Activated CD4-positive, alpha-beta T cell treated with anti-CD3 and anti-CD28 coated beads, Interleukin-2, Interleukin-4, amounts not matched to agents 100 ng/mL and 50 ng/mL, durations not matched to agents 16 hours and 8 hours (primary cell): ENCODE data around the gene CHCHD6.

Source experiments
- DNase-seq: peaks from one replicate; pipeline ENCODE4 v3.0.0-alpha.2; 2020; ENCODE audit warnings: low spot score

The CHCHD6 gene

DNA sequence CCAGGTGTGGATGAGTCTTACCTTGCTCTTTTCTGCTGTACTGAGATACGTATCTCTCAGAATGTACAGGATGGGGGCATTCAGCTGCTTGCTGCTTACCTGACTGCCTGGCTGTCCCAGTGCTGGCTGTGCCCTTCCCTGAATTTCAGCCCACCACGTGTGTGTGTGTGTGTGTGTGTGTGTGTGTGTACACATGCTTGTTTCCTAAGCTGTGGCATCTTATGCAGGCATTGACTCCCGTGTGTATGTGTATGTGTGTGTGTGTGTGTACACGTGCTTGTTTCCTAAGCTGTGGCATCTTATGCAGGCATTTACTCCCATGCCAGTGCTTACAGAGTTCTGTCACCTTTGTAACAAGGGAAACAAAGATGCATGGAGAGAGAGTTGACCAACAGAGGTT, 218.4 kb downstream of the CHCHD6 start:
- no peak for DNase-seq

GRCh38 chr3:126923423-126923822, 219.4 kb downstream of the CHCHD6 start:
- DNase-seq: peak; percentile 32

GRCh38 chr3:126923895-126924294, 219.9 kb downstream of the CHCHD6 start:
- no peak for DNase-seq

DNA sequence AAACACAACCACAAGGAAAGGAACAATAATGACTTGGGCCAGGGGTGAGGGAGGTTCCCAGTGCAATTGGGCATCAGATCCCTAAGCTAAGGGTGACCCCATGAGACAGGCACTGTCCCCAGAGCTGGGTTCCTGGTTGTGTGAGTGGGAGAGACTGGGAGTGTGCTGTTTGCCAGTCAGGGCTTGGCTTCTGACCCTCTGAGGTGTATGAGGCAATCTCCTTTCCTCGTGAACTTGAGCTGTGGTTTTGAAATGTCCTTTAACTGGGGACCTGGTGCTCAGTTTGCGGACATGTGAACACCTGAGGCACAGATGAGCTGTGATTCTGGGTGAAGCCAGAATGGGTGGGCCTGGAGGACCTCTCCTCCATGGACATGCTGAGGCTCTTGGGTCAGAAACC, 220.4 kb downstream of the CHCHD6 start:
- DNase-seq: no peak

DNA sequence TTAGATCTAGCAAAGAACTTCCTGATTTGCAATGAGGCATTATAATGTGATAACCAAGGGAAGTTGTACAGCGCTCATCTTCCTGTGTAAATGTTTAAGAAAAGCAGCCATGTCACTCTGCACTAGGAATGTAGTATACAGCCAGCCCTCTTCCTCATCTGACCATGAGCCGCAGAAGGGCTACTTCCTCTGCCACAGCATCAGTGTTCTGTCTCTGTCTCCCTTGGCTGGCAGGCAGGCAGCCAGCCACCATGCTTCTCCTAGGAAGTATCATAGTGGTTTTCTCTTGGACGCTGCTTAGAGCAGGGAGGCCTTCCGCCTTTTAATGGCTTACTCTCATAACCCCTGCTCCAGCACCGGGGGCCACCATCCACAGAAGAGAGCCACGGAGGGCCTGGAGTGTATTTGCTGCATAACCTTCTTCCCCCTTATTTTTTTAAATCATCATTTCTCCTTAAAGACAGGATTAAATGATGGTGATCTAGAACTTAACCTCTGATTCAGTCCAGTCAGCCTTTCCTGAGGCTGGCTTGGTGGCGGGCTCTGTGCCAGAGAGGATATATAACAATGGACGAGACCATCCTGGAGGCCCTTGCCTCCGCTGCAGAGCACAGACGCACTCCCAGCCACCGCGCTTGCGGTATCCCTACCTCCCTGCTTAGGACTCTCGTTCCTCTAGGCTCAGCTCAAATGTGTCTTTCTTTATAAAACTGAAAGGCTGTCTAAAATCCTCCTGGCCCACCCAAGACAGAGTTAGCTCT, 221.6 kb downstream of the CHCHD6 start:
- no peak for DNase-seq

DNA sequence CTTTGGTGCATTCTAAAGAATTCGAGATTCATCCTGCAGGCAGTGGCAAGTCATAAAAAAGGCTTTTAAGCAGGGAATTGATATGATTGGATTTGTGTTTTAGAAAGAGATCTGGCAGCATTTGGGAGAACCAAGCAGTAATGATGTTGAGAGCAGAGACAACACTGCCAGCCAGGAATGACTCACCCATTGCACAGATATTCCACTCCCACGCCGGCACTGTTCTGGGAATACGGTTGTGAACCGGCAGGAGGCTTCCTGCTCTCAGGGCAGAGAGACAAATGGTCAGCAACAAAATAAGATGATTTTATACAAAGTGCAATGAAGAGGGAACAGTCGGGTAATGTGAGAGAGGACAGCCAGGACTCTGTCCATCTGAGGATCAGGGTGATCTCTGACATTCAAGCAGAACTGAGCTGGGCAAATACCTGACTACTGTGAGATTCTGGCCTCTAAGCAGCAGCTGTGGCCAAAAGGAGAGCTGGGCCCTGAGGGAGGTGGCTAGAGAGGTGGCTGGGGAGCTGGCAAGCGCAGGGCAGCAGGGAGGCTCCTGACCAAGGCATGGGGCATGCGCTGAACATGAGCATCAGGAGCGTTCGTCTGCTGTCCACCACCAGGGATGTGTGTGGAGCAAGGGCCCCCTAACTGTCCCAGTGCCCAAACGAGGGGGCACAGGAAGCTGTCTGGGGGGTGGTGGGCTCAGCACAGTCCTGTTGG, 222.8 kb downstream of the CHCHD6 start:
- no peak for DNase-seq

DNA sequence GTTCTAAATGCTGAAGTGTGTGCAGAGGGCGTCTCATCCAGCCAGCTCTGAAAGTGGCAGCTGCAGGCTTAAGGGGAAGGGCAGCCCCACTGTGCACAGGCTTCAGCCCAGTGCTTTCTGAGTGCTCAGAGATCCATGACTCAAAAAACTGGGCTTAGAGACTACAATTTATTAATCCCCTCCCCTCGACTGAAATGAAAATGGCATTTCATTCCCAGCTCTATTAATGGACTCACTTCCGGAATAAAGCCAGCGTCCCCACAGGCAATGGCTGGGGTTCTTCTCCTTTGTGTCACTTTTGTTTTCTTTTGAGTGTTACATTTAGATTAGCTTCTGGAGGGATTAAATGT, 223.3 kb downstream of the CHCHD6 start:
- DNase-seq: no peak

DNA sequence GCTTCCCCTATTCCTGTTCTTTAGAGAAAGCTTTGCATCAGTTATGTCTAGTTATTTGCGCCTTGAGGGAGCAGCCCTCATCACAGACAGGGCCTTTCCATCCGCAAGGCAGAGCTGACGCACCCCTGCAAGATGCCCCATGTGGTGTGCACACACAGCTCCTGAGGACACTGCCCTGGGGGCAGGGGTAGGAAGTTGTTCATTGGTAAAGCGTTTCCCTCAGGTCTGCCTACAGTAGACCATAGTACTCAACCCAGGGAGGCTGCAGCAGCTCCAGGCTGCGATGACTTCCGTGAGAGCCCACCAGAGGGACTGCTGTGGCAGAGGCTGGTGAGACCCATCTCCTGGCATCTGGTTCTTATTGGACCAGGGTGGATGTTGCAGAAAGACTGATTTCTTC, 223.8 kb downstream of the CHCHD6 start:
- no peak for DNase-seq

GRCh38 chr3:126928921-126929474, 225.0 kb downstream of the CHCHD6 start:
- no peak for DNase-seq

DNA sequence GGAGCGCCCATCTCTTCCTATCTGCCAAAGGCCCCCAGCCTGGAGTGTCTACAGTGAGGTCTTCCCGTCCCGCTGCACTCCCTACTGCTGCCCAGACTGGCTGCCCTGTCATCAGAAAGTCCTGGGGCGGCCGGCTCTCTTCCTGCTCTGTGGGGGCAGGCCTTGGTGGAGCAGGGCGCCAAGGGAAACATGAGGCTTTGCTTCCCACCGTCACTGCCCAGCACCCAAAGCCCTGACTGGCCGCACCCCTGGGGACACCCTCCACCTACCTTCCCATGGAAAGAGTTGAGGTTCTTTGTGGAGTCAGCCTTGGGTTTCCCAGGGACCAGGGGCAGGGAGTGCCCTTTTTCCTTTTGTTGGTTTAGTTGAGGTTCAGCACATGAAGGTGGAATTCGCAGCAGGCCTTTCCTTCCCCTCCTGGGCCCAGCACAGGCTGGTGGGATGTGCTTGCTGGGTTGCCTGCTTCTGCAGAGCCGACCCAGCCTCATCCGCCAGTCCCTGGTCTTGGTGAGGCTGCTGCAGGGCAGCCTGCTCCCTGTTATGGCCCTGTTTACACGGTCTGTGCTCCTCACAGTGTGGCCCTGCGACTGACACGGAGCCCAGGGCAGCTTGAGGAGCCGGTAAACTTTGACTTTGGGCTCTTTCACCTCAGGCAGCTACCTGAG, 227.0 kb downstream of the CHCHD6 start:
- DNase-seq: no peak

GRCh38 chr3:126931806-126932187, 227.8 kb downstream of the CHCHD6 start:
- no peak for DNase-seq

- DNase-seq: no peak
Measured at GRCh38 chr3:126932188-126932931, 228.3 kb downstream of the CHCHD6 start.

DNA sequence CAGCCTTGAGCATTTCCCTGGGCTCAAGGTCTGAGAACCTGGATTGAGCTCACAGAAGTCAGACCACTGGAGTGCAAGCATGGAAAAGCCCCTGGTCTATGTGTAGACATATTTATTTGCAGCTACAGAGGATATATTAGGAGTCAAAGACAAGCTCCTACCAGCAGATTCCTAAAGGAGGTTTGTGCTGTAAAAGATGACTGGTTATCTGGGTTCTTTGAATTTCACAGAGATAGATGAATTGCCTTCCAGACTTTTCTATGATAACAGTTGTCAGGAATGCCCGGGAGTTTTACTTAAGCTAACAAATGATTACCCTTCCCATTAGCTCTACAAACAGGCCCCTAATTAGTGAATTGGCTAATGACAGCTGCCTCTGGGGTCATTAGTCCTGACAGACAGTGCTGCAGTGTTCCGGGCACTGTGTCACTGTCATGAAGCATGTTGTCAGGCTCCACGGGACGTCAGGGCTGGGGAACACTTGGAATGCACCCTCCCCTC, 230.0 kb downstream of the CHCHD6 start:
- DNase-seq: no peak

- DNase-seq: no peak
Measured at GRCh38 chr3:126934991-126935390, 231.0 kb downstream of the CHCHD6 start.

DNA sequence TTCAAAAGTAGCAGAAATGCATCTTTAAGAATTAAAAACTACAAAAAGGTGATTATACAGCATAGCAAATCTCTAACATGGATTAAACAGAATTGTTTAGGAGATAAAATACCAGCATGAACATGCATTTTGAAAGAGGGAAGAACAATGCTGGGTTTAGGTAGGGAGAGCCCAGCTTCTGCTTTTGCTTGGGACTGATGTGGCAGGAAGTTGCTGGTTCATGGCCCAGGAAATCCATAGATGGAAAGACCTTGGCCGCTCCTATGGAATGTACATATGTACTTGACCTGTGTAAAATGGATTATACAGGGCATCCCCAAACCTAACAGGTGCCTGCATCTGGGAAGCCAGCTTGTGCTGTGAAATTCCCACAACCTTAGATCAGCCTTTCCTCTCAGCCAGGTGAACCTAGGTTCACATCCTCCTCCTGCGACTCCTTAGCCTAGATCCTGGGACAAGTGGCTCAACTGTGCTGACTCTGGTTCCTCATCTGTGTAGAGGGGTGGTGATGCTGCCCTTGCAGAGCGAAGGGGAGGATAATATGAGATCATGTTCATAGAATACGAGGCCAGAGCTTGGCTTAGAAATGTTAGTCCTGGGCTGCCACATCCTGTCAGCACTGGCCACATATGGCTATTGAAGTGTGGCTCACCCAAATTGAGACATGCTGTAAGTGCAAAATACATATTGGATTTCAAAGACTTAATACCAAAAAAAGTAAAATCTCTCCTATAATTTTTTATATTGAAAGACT, 231.9 kb downstream of the CHCHD6 start:
- DNase-seq: no peak

DNA sequence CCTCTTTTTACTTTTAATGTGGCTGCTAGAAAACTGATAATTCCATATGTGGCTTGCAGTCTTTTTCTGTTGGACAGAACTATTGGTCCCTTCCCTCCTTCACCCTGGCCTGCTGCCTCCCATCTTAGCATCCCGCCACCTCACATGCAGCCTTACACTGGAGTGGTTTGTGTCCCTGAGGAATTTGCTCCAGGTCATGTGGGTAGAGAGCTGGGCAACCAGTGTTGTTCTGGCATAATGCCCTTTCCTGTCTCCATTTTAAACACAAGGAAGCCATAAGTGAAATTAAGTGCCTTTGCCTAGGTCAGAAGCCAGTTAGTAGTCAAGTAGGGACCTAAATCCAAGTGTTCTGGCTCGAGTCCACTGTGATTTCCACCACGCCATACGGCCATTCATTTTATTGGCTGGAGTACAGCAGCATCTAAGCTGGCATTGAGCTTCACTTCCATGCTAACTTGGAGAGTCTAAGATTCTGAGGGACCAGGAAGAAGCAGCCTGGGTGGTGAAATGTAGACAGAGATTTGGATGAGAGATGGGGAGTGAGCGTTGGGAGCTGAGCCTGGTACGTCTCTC, 232.9 kb downstream of the CHCHD6 start:
- no peak for DNase-seq

- no peak for DNase-seq
Measured at GRCh38 chr3:126937533-126937932, 233.5 kb downstream of the CHCHD6 start.

DNA sequence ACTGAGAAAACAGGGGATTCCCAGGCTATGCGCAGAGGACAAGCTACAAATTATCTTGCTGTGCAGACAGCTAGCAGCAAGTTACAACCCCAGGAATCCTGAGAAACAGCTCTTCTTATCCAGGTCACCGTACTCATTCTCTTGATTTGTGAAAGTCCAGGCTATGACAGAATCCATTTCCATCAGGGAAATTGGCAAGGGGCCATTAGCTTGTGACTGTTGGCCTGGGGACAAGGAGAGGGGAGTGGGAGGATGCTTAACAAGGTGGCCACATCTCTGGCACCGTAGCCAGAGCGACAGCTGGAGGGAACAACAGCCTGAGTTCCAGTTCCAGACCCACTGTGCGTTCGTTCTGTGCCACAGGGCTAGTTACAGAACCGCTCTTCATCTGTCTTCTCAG, 233.9 kb downstream of the CHCHD6 start:
- no peak for DNase-seq

- DNase-seq: no peak
Measured at GRCh38 chr3:126938520-126939337, 234.7 kb downstream of the CHCHD6 start.

- no peak for DNase-seq
Measured at GRCh38 chr3:126939338-126939718, 235.3 kb downstream of the CHCHD6 start.
